HG03097 (cell line): ENCODE data around the gene FOXP1.

Source experiments
- ATAC-seq: cut with Tn5 transposase; IDR thresholded peaks from one replicate; pipeline ENCODE4 v1.9.1; 2021; ENCODE audit not compliant: unreplicated experiment, low FRiP score

FOXP1 gene

DNA sequence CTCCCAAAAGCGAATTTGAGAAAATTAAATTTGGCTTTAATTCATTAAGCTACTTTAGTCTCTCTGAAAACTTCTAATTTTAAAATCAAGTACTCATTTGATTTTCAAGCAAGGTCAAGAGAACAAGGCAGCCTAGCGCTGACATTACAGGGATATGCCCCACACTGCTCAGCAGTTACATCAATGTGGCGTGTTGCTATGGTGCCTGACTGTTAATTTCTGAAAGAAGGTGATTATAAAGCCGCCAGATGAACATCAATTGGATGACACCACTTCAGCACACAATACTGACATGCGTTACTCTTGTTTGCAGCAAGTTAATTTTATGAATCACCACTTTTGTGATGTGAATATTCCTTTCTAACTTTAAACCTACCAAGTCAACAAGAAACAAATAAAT lies 284.4 kb downstream of the FOXP1 start:
- no peak for ATAC-seq

DNA sequence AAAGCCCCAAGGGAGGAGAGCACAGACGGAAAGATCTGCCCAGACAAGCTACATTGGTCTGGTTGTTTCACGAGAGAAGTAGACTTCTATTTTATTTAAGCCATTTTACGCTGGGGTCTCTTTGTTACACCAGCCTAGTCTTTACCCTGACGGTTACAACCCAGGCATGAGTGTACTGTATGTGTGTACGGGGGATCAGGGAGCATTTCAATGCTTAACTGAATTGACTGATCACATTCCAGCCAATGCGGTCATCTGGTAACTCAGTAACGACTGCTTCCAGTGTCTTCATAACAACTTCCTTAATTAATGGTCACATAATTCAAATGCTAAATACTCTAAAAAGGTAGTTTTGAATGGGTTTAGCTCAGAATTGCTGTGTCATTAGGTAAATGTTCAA lies 288.6 kb downstream of the FOXP1 start:
- no peak for ATAC-seq

- no peak for ATAC-seq
These were observed 293.2 kb downstream of the FOXP1 start for GRCh38 chr3:71290301-71290700.

- ATAC-seq = no peak
These were observed 295.1 kb downstream of the FOXP1 start for GRCh38 chr3:71288269-71288930.

GRCh38 chr3:71285086-71285485 lies 298.4 kb downstream of the FOXP1 start:
- no peak for ATAC-seq

GRCh38 chr3:71282976-71283375 lies 300.6 kb downstream of the FOXP1 start:
- no peak for ATAC-seq

GRCh38 chr3:71281280-71281679 lies 302.2 kb downstream of the FOXP1 start:
- no peak for ATAC-seq

- no peak for ATAC-seq
These were observed 306.2 kb downstream of the FOXP1 start for GRCh38 chr3:71277341-71277740.

- no peak for ATAC-seq
These were observed 307.0 kb downstream of the FOXP1 start for GRCh38 chr3:71276531-71276930.

GRCh38 chr3:71273453-71273852 lies 310.1 kb downstream of the FOXP1 start:
- ATAC-seq = no peak

- ATAC-seq = no peak
These were observed 311.9 kb downstream of the FOXP1 start for GRCh38 chr3:71271596-71271995.

GRCh38 chr3:71269906-71270305 lies 313.6 kb downstream of the FOXP1 start:
- ATAC-seq = no peak

GRCh38 chr3:71268462-71268999 lies 315.0 kb downstream of the FOXP1 start:
- ATAC-seq = no peak

GRCh38 chr3:71266875-71267274 lies 316.7 kb downstream of the FOXP1 start:
- ATAC-seq = no peak

DNA sequence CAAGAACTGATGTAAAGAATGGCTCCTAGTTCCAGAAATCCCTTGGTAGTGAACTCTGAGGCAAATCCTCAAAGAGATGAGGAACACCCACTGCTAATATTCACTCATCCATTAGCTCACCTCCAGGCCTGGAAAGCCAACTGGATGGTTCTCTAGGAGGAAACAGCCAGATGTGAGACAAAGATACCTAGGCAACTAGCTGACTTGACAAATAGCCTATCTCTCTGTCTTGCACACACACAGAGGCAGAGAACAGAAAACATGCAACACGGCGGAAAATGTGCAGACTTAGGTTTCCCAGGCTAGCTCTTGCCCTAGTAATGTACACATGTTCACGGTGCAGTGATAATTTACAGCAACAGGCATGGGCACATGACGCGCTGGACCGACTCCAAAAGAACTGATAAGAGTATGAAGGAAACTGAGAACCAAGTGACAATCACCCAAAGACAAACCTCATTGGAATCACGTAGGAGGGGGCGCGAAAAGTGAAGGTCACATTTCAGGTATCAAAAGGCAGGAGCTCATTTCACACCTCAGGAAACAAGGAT lies 318.1 kb downstream of the FOXP1 start:
- no peak for ATAC-seq

- no peak for ATAC-seq
These were observed 318.7 kb downstream of the FOXP1 start for GRCh38 chr3:71264840-71265239.

DNA sequence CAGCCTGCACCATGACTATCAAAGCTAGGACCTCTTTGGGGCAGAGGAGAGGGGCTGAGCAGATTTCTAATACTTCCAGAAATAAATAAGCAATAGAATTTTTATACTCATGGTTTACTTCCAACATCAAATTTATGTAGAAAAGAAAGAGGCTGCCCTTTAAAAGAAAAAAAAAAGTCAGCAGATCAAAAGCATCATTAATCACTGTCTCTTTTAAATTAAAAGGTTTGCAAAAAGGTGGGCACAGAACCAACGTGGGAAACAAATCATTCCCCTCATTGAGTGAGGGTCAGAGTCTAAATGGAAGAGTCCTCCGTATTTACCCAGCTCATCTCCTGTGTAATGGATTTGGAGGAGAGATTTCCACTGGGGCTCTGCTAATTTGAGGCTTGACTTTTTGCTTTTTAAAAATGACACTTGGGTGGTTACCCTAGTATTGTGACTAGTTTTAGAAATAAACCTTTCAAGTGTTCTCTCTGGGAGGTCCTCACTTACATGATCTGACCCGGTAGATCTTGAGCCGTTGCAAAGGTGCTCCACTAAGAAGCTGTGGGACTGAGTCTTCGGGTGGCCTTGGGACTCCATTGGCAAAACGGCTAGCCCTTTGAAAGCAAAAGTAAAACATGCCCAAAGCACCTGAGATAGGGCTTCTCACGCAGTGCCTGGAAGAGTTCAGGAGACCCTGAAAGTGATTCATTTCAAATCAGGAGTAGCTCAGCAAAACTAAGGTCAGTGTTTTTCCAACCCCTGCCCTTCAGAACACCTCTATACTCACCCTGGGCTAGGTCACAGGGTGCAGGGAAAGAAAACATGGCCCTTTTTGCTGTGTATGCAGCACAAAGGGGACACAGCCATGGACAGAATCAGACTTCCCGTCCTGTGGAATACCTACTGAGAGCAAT lies 320.9 kb downstream of the FOXP1 start:
- no peak for ATAC-seq

GRCh38 chr3:71260782-71261181 lies 322.7 kb downstream of the FOXP1 start:
- no peak for ATAC-seq

- ATAC-seq = no peak
These were observed 325.0 kb downstream of the FOXP1 start for GRCh38 chr3:71258526-71258925.

DNA sequence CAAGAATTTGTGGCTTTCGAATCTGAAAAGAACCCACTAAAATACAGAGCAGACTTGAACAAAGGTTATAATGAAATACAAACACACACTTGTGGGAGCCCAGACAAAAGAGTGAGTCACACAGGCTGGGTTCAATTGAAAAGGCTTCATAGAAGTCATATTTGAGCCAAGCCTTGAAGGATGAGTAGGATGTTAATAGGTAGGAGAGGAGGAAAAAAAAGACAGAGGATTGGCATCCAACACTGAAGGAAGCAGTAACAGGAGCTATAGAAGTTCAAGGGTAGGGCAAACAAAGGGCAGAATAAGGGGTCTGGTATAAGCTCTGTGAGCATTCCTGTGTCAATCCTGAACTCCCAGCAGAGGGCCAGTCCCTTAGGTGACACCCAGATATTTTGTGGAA lies 325.4 kb downstream of the FOXP1 start:
- ATAC-seq = no peak

DNA sequence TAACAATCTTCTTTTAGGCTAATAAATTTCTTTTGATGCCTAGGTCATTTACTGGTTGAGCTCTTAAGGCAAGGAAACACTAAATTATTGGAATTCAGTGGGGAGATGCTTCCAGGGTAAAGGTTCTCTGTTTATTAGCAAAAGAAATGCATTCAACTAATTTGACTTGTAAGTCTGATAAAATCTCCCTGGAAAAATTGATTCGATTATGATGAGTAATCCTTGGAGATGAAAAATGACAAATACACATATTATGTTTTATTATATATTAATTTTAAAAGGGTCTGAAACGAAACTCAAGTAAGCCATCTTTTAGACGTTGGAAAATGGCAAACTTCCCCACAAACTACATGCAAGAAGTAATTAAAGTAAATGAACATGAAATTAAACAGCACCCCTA lies 328.0 kb downstream of the FOXP1 start:
- no peak for ATAC-seq
